Fibroblast of upper back skin (primary cell): ENCODE measurements around the gene CFAP43.
A peak's percentile ranks its signal among the peaks of the same experiment; 100 is the strongest.
"Not testable (repeated sequence)": the region's sequence is repeated elsewhere in the genome, so short reads cannot be mapped to it uniquely, and the experiment has no call there.

Experiments
- DNase-seq: peaks from one replicate; pipeline ENCODE4 v3.0.0-alpha.2; 2013

Gene CFAP43

GRCh38 chr10:104216631-104217030 lies 15.5 kb downstream of the CFAP43 start:
- no peak for DNase-seq

GRCh38 chr10:104209575-104210198 lies 22.5 kb downstream of the CFAP43 start:
- DNase-seq, result peak; percentile 50

GRCh38 chr10:104208730-104209129 lies 23.4 kb downstream of the CFAP43 start:
- DNase-seq, result no peak

- no peak for DNase-seq
Measured at GRCh38 chr10:104202231-104202630, 29.9 kb downstream of the CFAP43 start.

- no peak for DNase-seq
Measured at GRCh38 chr10:104201636-104202035, 30.5 kb downstream of the CFAP43 start.

- no peak for DNase-seq
Measured at GRCh38 chr10:104199567-104199966, 32.6 kb downstream of the CFAP43 start.

DNA sequence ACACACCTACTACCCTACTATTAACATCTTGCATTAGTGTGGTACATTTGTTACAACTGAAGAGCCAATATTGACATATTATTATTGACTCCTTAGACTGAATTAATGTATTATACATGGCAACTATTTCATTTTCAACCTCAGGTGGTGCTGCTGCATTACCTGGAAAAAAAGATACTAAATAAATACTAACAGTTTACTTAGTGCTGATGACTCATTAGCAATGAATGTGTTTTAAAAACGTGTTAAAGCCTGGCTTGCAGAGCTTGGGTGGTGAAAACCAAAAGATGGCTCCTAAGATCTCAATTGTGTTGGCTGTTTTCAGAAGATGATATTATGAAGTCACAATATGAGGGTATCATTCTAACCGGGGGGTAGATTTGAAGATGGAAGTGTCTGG lies 34.8 kb downstream of the CFAP43 start:
- DNase-seq, result no peak

- DNase-seq, result no peak
Measured at GRCh38 chr10:104195706-104196105, 36.5 kb downstream of the CFAP43 start.

- DNase-seq, result no peak
Measured at GRCh38 chr10:104193787-104194186, 38.4 kb downstream of the CFAP43 start.

GRCh38 chr10:104190695-104191094 lies 41.5 kb downstream of the CFAP43 start:
- no peak for DNase-seq

DNA sequence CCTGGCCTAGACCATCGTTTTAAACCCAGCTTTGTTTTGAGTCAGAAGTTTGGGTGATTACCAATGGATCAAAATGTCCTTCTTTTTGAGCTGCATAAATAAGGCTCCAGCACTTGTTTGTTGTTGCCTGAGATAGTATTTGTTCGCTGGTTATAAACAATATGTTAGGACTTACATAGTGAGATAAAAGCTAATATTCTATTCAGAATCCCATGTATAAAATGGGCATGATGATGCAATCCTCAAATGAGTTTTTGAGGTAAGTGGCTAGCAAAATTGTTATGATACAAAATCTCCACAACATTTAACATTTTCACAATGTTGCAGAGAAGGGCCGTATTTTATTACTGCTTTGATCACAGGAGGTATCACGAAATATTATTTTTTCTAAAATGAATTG lies 48.5 kb downstream of the CFAP43 start:
- DNase-seq, result no peak

- not testable (repeated sequence) for DNase-seq
Measured at GRCh38 chr10:104174136-104174535, 58.0 kb downstream of the CFAP43 start.

DNA sequence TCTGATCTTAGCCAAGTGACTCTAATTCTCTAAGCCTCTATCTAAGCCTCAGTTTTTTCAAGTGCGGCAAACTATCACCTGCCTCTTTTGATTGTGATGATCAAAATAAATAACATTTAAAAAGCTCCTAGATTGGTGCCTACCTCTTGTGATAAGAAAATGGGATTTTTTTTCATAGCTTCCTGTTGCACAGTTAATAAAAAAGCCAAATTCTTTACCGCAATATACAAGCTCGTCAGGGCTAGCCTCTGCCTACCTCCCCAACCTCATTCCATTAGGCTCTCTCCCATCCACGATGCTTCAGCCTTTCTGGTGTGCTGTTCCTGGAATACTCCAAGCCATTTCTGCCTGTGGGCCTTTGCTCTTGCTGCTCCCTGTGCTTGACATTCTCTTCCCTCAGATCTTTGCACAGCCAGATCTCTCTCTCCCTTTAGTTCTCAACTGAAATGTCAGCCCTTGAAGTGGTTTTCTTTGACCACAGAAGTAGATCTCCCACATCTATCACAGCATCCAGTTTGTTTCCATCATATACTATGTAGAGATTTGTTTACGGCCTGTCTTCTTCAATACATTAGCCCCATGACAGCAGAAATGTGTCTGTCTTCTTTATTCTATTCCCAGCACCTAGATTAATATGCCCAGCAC lies 61.4 kb downstream of the CFAP43 start:
- no peak for DNase-seq

- no peak for DNase-seq
Measured at GRCh38 chr10:104155591-104155990, 76.6 kb downstream of the CFAP43 start.

DNA sequence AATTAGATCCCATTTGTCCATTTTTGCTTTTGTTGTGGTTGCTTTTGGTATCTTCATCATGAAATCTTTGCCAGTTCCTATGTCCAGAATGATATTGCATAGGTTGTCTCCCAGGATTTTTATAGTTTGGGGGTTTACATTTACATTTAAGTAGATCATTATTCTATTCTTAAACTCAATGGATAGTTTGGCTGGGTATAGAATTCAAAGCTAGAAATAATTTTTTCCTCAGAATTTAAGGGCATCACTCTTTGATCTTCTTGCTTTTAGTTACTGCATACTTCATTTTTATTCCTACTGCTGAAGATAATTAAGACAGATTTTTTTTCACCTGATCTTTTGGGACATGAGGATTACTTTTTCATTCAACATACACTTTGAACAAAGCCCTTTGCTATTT lies 80.4 kb downstream of the CFAP43 start:
- DNase-seq, result no peak

GRCh38 chr10:104150139-104150538 lies 82.0 kb downstream of the CFAP43 start:
- DNase-seq, result peak; percentile 78

GRCh38 chr10:104146882-104147281 lies 85.3 kb downstream of the CFAP43 start:
- no peak for DNase-seq

DNA sequence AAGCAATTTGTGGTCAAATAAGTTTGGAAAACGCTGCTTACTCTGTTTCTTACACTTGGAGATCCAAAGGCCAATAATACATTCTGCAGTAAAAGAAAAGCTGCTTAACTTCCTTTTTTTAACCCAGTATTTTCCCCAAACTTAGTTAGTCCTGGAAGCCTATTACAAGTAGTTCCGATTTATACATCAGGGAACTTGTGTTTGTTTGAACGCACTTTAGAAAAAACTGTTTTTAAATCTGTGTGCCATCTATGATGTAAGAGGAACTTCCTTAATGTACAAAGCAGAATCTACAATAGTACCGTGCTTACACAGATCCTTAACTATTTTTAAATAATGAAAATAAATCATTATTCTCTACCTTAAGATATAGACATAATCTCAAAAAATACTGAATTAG lies 87.2 kb downstream of the CFAP43 start:
- DNase-seq, result no peak

DNA sequence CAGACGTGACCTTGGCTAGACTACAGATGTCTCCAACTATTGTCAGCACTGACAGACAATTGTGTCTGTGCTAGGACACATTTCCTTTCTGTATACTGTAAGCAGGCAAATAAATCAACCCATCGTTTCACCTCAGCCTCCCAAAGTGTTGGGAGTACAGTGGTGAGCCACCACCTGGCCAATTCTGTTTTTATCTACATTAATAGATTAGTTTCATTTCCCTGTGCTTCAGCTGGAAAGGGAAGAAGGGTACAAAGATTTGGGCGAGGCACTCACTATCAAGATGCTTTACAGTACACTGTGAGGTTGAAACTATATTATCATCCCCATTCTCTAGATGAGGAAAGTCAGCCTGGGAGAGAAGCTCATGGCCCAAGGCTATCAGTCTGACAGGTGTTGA lies 88.3 kb downstream of the CFAP43 start:
- no peak for DNase-seq

DNA sequence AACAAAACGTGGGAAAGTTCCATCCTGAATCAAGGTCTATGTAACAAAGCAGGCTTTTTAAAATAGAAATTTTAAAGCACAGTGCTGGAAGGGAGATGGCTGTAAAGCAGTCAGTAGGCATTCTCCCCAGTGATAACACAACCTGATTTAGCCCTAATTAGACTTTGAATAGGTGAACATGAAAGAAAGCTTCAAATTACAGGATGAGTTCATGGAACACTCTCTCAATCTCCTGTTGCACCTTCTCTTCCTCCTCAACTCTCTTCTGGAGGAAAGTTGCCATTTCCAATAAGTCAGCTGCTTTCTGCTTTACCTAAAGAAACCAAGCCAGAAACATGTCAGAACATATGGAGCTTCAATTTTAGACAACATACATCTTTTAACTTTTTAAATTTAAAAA lies 90.1 kb downstream of the CFAP43 start:
- no peak for DNase-seq

GRCh38 chr10:104139221-104139620 lies 92.9 kb downstream of the CFAP43 start:
- no peak for DNase-seq

- no peak for DNase-seq
Measured at GRCh38 chr10:104138131-104138530, 94.0 kb downstream of the CFAP43 start.

GRCh38 chr10:104130041-104130440 lies 102.1 kb downstream of the CFAP43 start:
- no peak for DNase-seq

DNA sequence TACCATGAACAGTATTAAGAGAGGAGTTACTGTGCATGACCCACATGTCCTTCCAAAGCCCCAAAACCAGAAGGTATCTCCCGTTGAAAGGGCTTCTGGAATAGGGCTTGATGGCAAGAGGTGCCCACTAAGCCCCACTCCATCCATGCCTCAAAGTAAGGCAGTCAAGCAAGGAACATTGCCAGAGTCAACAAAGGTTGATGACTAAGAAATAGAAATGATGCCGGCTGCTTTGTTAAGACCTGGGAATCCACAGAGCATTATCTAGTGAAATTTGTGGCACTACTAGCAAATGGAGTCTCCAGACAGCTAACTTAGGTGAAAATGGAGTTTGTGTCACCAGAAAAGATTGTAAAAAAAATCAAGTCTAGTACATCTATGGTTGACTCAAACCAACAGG lies 104.0 kb downstream of the CFAP43 start:
- DNase-seq, result no peak

- no peak for DNase-seq
Measured at GRCh38 chr10:104127411-104127810, 104.8 kb downstream of the CFAP43 start.
